ENCODE results near the gene NEU2. TPM values are rescaled to one million over a fixed set of nuclear protein-coding genes. Genes with fewer than 3 reads are reported as not detected.

The NEU2 gene
- total and polyA plus RNA-seq, 2 of the 13 experiments (the other 11 are each of a cell fraction or from before 2014, with no cell fraction given): not detected

DNA sequence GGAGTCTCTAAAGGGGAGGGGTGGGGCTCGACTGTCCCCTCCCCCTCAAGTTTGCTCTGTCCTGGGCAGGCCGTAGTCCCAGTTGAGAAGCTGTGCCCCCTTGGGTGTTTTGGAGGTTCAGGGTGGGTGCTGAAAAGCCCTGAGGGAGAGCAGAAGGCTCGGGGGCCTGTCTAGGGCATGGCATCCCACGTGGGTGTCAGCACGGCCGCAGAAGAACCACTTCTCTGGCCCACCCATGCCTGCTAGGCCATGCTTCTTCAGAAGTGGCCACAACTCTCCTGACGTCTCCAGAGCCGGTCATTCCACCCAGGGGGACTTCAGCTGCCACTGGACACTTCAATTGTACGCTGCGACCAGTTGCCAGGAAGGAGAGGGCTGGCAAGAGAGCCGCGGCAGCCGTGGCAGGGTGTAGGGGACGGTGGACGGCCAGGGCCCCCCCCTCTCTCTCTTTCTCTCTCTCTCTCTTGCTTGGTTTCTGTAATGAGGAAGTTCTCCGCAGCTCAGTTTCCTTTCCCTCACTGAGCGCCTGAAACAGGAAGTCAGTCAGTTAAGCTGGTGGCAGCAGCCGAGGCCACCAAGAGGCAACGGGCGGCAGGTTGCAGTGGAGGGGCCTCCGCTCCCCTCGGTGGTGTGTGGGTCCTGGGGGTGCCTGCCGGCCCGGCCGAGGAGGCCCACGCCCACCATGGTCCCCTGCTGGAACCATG, 27.5 kb downstream of the NEU2 start, which contains the start of gene INPP5D (continued):
- TF ChIP-seq HMGXB3 (CRISPR knock-in tag; IDR thresholded peaks at IDR 0.05; ENCODE audit: borderline replicate concordance): 0 out of 2 replicates have a peak, but pooled peaks have one; percentile 16
- peak; percentile 31; the same call in 1 of the 2 replicates for TF ChIP-seq RAD21 (CRISPR knock-in tag; IDR thresholded peaks at IDR 0.05)
- TF ChIP-seq PHB2 (IDR thresholded peaks at IDR 0.05; ENCODE audit: partially characterized antibody): no peak
- peak; percentile 86 for TF ChIP-seq GABPB1 (CRISPR knock-in tag; IDR thresholded peaks at IDR 0.05)
- no peak for TF ChIP-seq GFI1 (CRISPR knock-in tag; IDR thresholded peaks at IDR 0.05; ENCODE audit: borderline replicate concordance)
- no peak for TF ChIP-seq ZNF333 (CRISPR knock-in tag; IDR thresholded peaks at IDR 0.05; ENCODE audit: borderline replicate concordance)
- TF ChIP-seq CBFB (CRISPR knock-in tag; IDR thresholded peaks at IDR 0.05): no peak; the same call in 1 of the 2 replicates
- 0 out of 2 replicates have a peak, but pooled peaks have one; percentile 29 for TF ChIP-seq ZNF646 (CRISPR knock-in tag; IDR thresholded peaks at IDR 0.05)
- peak; percentile 77; the same call in 1 of the 2 replicates for TF ChIP-seq ZNF589 (CRISPR knock-in tag; conservative IDR thresholded peaks at IDR 0.05)
- TF ChIP-seq, protein P1, sequence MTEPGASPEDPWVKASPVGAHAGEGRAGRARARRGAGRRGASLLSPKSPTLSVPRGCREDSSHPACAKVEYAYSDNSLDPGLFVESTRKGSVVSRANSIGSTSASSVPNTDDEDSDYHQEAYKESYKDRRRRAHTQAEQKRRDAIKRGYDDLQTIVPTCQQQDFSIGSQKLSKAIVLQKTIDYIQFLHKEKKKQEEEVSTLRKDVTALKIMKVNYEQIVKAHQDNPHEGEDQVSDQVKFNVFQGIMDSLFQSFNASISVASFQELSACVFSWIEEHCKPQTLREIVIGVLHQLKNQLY (CRISPR knock-in tag; IDR thresholded peaks at IDR 0.05): no peak; the same call in 1 of the 2 replicates
- TF ChIP-seq ZNF672 (CRISPR knock-in tag; IDR thresholded peaks at IDR 0.05): no peak
- peak; percentile 64; the same call in 1 of the 2 replicates for TF ChIP-seq HOXA5 (CRISPR knock-in tag; IDR thresholded peaks at IDR 0.05)
- no peak for TF ChIP-seq MAFK (conservative IDR thresholded peaks at IDR 0.05 in 1 of 2, IDR thresholded peaks at IDR 0.05 in 1 of 2; ENCODE audit: low read length in 2 of 2)
- 0 out of 2 replicates have a peak, but pooled peaks have one; percentile 21 for TF ChIP-seq ZNF724P (CRISPR knock-in tag; IDR thresholded peaks at IDR 0.05; ENCODE audit: borderline replicate concordance)
- TF ChIP-seq HMG20A (CRISPR knock-in tag; IDR thresholded peaks at IDR 0.05; ENCODE audit: borderline replicate concordance): peak; percentile 35; the same call in 1 of the 2 replicates
- TF ChIP-seq ZNF780A (CRISPR knock-in tag; IDR thresholded peaks at IDR 0.05): no peak
- peak; percentile 79 for TF ChIP-seq POLR2G (IDR thresholded peaks at IDR 0.05; ENCODE audit: low read depth, low read length)

Measured in HepG2 (cell line).